CD4-positive, alpha-beta T cell treated with Interferon alpha-2 for 1 hour (primary cell): Measurements from ENCODE around the gene GNAS.
A peak's percentile ranks its signal among the peaks of the same experiment; 100 is the strongest.

Experiments used
- DNase-seq, 2 donors: peaks; one replicate each; pipeline ENCODE4 v3.0.0-alpha.2; 2020 to 2022

Gene GNAS

DNA sequence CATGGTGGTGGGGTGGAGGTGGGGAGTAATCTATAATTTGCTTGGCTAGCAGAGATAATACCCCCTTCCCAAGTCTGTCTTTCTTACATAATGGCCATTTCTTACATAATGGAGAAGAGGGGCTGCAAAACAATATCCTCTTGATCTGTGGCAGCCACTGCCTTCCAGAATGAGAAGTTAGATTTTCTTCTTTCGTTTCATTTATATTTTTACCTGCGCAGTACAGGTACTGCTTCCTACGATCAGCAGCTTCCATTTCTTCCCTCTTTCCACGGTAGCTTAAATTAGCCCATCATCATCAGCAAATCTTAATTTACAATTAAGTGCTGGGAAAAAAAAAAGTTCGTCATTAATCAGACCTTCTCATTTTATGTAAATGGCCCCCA, 30.2 kb downstream of the GNAS start:
- DNase-seq: no peak

DNA sequence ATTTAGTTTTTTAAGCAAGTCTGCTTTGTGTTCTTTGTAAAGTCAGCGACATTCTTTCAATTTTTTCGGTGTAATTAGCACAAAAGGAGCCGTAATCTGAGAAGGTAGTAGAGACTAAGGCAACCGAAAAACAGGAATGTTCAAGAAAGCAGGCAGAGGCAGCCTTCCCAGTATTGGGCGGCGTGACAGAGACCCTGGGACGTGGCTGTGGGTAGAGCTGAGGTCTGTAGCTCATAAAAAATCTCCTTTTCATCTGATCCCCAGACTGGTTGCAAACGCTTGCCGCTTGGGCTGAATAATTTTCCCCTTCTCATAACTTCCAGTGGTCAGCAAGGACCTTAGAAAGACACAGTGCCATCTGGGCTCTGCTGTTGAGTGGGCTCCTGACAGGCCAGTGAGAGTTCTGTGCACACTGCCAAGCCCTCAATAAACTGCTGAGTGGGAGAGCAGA, 30.8 kb downstream of the GNAS start:
- DNase-seq: no peak

DNA sequence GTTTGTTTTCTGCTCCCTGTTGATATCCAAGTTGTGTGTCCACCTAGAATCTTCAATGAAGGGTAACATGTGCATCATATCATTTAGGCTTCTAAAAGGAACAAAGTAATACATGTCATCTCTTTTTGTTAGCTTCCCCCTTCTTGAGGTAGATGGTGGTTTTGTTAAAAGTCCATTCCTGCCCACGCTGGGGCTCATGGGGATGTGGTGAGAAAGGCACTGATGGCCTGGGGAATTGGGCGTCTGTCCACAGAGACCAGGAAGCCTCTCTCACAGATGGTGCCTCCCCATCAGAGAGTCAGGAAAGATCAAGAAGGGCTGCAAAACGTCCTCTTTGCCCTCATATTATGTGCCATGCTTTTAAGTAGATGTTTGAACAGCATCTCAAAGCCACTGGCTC, 32.5 kb downstream of the GNAS start:
- no peak for DNase-seq

DNA sequence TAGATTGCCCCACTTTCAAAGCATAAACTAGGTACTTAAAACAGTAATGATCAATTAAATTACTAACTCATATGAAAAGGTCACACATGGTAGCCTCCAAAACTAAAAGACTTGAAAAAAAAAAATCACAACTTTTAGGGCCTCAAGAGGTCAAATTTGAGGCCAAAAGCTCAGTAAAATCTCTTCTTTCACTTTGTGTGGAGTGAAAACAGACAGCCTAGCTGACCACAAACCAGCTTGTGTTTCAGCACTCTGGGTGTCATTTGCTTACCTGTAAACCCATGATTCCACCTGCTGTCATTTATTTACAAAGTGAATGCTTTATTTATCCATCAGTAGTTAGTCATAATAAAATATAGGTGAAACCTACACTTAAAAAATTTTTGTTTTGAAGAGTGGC, 34.0 kb downstream of the GNAS start:
- no peak for DNase-seq

DNA sequence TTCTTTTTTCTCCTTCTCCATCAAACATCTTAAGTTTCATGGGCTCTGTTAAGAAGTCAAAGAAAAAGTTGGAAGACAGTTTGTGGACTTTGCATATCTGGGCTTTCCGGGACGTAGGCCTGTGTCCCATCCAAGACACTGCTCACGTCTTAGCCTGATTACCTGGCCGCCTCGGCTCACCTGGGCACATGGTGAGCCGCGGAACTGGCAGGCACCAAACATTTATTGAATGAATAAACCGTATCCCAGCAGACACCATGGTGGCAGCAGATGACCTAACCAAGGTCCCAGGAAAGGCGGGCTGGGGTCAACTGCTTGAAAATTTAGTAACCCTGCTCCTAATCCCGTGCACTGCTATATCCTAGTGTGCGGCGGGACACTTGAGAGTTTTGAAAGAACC, 35.6 kb downstream of the GNAS start:
- DNase-seq: no peak

DNA sequence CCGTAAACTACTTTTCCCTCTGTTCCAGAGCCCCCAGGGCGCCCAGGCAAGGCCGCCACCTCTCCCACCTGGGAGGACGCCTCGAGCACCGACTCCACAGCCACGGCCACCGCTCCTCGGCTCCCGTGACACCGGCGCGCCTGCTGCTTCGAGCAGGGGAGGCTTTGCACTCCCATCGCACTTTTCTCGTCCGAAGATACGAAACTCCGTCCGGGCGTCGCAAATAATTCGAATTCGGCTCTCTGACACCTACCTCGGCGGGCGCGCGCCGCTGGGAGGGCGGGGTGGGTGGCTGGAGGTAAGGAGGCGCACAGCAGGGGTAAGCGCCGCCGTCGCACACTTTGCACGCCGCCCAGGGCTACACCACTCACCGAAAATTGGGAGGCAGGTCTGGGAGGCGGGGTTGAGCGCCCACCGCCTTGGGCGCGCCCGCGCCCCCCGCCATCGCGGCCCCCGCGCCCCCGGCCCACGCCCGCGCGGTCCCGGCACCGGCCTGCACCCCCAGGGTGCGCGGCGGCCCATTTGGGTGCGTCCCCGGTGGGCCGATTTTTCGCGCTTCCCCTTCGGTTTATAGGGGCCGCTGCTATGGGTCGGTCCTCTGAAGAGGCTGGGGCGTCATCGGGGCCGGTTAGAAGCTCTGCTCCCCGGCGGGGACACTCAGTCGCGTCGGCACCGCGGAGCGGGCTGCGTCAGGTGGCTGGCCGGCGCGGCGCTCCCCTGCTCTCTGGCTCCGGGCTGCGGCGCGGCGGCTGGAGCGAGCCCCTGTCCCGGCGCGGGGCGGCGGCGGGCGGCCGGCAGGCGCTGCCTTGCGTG, 36.2 kb downstream of the GNAS start:
- peak; percentile 86 to 90 for DNase-seq

DNA sequence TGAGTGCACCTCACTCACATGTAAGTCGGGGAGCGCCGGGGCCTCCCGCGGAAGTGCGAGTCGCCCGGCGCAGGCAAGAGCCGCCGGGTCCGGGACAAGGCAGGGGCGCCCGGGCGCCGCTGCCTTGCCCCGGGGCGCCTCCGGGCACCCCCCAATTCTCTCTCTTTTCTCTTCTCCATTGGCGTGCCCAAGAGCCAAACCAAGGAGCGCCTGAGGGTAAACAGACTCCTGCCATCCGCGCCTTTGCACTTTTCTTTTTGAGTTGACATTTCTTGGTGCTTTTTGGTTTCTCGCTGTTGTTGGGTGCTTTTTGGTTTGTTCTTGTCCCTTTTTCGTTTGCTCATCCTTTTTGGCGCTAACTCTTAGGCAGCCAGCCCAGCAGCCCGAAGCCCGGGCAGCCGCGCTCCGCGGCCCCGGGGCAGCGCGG, 36.8 kb downstream of the GNAS start:
- no peak for DNase-seq

DNA sequence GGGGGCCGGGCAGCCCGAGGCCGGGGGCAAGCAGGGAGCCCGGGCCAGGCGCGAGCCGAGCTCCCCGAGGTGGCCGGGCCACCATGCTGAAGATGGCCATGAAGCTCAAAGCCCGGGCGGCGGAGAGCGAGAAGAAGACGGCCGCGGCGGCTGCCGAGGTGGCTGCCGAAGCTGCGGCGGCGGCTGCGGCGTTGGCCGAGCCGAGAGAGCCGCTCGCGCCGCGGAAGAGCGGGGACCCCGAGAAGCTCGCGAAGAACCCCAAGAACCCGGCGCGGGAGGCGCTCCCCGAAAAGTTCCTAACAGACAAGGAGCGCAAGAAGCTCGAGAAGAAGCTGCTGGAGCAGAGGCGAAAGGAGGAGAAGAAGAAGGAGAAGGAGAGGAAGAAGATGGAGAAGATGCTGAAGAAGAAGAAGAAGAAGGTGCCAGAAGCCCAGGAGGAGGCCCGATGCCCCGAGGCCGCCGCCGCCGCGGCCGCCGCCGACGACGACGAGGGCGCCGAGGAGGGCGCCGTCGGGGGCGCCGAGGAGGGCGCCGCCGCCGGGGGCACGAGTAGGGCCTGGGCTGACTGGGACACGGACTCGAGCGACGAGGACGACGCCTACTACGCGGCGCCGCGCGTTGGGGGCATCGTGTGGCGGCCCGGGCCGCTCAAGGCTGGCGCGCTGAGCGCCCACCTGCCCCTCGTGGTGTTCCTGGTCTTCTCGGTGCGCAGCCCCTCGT, 37.4 kb downstream of the GNAS start:
- DNase-seq: no peak

DNA sequence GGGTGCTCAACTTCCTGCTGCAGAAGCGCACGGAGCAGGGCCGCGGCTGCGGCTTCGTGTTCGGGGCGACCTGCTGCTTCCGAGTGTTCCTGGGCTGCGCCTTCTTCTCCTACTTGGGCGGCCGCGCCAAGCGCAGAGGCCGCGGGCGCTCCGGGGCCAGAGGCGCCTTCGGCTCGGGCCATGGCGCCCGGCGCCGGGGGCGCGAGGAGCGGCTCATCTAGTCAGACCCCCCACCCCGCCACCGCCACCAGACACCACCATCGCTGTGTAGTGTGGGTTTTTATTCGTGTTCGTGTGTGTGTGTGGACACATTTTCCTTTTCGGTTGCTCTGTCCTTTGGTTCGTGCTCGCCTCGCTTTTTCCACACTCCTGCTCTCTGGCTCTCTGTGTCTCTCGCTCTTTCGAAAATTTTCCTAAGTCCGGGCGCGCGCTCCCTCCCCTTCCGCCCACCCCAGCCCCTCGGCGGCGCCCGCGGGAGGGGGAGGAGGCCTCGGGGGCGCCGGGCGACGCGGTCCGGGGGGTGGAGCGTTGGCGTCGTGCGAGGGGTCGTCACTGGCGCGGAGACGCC, 38.1 kb downstream of the GNAS start:
- peak; percentile 72 to 80 for DNase-seq

DNA sequence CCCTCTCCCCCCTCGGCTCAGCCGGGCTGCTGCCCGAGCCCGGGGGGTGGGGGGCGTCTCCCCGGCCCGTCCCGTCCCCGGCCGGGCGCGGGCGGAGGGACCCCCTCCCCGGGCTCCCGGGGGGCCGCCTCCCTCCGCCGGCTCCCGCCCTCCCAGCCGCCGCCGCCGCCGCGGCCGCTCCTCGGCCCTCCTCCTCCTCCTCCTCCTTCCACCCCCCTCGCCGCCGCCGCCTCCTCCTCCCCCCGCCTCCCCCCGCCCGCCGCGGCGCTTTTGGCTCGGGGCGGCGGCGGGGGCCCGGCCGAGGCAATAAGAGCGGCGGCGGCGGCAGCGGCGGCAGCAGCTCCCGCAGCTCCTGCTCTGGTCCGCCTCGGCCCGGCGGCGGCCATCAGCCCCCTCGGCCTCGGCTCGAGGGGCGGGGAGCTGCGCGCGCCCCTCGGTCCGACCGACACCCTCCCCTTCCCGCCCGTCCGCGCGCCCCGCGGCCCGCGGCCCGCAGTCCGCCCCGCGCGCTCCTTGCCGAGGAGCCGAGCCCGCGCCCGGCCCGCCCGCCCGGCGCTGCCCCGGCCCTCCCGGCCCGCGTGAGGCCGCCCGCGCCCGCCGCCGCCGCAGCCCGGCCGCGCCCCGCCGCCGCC, 38.7 kb downstream of the GNAS start:
- DNase-seq: peak; percentile 84 to 85

DNA sequence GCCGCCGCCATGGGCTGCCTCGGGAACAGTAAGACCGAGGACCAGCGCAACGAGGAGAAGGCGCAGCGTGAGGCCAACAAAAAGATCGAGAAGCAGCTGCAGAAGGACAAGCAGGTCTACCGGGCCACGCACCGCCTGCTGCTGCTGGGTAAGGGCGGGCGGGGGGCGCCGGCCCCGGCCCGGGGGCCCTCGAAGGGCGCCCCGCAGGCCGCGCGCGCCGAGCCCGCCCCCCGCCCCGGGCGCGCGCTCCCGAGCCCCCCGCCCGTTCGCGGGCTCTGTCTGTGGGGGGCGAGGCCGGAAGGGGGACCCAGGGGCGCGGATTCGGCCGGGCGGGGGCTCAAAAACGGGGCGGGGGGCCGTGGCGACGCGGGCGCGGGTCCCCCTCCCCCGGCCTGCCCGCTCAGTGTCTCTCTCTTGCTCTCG, 39.2 kb downstream of the GNAS start:
- peak in 1 of 2 donors; percentile 47 for DNase-seq

DNA sequence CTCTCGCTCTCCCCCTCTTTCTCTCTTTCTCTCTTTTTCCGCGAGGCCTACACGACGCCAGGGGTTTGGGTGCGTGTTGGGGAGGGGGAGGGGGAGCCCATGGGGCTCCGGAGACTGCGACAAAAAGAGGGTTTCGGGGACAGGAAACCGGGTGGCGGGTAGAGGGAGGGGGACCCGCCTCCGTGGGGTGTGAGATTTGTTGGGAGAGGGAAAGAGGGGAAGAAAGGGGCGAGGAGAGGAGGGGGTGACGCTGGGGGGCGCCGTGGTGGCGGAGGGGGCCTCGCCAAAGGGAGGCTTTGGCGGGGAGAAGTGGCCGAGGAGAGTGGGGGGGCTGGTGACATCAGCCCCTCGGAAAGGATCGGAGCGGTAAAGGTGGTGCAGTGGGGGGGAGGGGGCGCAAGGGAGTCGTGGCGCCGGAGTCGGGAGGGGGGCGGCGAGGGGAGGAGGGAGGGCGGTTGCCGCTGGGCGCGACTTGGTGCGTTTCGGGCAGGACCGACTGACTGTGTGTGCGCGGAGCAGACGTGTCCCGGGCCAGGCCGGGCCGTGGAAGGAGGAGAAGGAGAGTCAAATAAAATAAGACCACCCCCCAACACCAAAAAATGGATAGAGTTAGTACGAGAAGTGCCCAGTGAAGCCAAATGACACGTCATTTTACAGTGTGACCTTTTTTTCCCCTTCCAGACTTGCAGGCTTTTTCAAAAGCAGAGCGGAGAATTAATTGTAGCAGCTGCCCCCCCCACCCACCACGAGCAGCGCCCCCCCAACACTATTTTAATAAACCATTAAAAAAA, 39.8 kb downstream of the GNAS start:
- DNase-seq: peak; percentile 82 to 83

DNA sequence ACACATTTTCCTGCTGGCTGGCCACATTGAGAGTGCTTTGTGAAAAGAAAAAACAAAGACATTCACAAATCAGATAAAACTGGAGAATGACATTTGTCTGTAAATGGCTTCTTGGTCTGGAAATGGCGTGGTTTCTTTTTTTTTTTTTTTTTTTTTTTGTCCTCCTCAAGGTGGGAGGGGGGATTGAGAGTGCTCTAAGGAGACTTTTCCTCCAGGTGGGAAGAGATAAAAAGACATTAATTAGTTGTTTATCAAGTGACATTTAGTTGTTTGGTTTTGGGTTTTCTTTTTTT, 40.4 kb downstream of the GNAS start:
- no peak for DNase-seq

DNA sequence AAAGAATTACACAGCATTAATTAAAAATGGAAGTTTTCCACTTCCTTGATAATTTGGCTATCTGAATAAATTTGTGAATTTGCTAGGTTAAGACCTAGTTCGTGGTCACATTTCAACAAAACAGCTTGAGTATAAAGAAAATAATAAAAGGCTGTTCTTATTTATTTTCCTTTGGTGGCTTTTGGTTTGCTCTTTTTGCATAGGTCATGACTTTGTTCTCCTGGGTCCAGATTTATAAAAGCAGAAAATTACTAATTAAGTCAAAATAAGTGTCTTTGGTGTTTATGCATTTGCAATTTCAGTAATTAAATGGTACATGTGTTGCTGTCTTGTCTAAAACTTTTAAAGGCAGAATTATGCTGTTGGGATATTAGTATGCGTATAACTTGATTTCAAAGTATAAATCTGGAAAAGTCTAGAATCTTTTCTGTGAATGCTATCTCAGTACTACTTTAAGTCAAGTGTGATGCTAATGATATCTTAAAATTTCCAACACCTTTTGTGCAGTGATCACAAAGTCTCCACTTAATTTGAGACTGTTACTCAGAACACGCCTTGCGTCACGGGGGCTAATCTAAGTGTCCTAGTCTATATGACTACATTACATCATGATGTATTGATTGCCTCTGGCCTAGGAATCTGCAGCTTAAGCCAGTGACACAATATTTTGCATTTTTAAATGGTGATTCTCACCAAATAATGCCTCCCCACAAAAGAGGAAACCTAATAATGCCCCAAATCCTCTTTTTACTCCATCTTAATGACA, 41.0 kb downstream of the GNAS start:
- DNase-seq: peak in 1 of 2 donors; percentile 46

DNA sequence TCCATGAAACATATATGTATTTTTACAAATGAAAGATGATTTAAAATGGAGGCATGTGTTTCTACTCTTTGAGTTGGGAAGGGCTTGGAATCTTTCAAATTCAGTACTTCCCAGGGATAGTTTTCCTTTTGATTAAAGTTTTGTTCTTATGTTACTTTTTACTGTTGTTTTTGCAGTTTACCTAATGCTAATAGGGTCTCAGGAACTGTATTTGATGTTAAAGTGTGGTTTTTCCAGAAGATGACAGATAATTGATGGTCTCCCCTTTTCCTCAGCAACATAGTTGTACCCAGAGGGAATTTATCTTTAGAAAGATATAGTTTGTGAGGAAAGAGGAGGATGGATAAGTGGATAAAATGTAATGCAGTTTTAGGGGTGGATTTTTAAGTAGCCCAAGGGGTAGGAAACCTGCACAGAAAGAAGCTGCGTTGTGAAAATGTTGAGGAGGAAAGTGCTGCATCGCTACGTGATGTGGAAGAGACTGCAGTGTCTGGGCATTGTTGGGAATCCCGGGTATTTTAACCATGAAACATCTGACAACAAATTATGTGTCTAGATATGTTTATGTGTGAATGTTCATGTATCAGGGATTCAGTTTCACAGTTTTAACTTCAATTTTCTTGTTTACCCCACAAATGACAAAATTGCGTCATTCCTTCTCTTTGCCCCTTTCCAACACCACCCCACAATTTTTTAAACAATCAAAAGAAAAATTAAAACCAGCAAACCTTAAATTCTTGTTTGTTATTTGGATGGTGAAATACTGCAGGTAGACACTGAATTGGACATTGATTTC, 42.3 kb downstream of the GNAS start:
- no peak for DNase-seq

DNA sequence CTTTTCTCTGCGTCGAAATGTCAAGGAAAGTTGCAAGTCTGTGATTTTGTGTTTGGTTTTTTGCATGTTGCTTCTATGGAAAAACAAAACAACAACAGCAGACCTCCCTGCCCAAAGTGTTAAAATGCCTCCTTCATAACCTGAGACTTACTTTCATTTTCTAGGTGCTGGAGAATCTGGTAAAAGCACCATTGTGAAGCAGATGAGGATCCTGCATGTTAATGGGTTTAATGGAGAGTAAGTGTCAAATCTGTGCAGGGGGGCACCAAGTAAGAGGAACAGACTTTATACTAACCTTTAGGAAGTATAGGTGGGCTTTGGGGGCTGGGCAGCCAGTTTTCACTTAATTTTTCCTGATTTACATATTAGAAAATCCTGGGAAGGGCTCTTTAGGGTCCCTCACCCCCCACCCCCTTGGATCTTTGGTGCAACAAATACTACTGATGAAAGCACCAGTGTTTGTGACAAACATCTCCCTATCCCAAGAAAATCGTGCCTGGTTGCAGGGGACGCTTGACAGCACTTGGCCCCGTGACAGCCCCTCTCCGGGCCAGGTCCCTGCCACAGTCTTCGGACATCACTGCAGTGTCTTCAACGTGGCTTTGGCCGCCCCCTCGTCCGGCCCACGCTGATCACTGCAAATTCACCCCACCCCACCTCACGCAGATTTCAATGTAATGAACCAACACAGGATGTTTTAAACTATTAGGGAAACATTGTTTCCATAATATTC, 43.1 kb downstream of the GNAS start:
- DNase-seq: peak in 1 of 2 donors; percentile 41

DNA sequence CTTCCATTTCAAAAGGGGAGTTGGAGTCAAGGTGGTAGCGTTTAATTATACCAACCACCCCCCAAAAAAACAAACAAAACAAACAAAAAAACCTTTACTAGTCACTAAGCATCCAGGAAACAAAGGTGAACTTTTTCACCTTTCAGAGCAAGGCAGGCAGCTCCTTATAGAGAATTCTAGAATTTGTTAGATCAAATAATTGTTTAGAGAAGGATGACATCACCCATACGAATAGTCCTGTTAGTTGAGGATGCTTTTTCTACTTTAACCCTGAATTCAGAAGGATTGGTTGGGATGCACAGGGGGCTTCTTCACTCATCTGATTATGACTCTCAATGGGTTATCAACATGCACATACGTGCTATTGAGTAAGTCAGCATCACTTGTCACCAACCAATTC, 44.3 kb downstream of the GNAS start:
- DNase-seq: no peak

DNA sequence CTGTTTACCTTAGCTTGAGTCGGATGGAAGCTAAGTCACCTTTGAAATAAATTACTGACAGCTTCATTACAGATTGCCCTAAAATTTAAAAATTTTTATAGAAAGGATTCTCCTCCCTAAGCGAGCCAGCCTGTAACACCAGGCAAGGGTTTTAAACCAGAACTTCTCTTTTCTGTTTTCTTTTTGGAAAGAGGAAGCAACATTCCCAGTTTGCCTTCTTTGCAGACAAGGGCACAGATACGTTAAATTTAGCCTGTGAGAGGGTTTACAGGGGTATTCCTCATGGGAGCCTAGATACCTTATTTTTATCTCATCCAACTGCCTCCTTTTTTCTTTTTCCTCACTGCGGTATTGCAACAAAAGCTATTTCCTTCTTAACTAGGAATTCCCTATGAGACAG, 45.0 kb downstream of the GNAS start:
- no peak for DNase-seq

DNA sequence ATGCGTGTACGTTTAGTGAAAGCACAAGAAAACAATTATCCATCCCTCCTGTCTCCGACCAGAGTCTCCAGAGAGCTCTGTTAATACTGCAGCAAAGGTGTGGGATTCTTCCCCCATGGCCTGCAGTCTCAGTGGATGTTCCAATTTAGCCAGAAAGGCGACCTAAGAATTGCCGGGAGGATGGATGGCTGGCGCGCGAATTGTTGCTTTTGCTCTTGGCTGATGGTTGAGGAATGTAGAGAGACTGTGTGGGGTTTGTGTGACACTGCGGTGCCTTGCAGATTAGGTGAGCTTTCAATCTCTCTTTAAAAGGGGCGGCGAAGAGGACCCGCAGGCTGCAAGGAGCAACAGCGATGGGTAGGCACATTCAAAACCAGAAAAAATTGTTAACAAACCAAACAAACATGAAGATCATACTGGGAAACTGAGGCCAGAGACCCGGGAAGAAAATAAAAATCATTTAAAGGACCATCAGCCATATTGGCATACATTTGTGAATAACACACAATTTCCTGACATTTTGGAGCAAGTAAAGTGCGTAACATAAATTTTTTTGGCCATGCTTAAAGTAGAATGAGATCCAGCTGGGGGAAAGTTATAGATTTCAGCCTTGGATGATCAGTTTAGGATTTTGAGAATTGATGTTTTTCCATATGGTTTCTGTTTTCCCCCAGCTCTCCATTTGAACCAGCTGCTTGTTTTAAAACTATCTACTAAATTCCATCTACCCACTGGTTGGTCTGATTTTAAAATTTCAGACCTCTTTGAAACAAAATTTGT, 46.3 kb downstream of the GNAS start:
- peak in 1 of 2 donors; percentile 14 for DNase-seq

DNA sequence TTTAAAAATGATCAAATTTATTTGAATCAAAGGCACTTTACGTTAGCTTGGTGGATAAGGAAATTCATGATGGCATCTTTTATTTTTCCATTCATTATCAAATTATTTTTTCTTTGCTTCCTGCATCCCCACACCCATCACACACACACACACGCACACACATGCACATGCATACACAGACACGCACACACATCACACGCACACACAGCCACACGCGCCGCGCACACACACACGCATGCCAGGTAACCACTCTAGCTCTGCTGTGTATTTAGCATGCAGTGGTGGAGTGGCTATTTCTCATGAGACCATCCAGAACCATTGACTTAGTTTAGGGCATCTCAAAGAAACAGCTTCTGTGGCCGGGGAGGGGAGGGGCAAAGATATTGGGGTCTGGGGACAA, 47.0 kb downstream of the GNAS start:
- peak in 1 of 2 donors; percentile 36 for DNase-seq
